HepG2 (cell line): ENCODE results near the gene SEMA3F. TPM values are rescaled to one million over a fixed set of nuclear protein-coding genes. Genes with fewer than 3 reads are reported as not detected.

Source experiments
- ARNTL ChIP-seq: sonication (generic); formaldehyde crosslinking; IDR thresholded peaks from 2 replicates; pipeline ENCODE4 v1.4.0; 2020; ENCODE audit warnings: mild to moderate bottlenecking, missing genetic modification reagents
- ASH2L ChIP-seq: fragments of 300-600, 200-600 bp; sonication (generic); IDR thresholded peaks from 2 replicates; pipeline ENCODE4 v1.7.0; 2017; ENCODE audit warnings: low read depth, mild to moderate bottlenecking, moderate library complexity, mixed read lengths, low read length; ENCODE audit not compliant: insufficient read length
- CC2D1A ChIP-seq: sonication (generic); formaldehyde crosslinking; IDR thresholded peaks from 2 replicates; pipeline ENCODE4 v1.8.1; 2023; ENCODE audit warnings: mild to moderate bottlenecking, missing genetic modification reagents
- GABPB1 ChIP-seq: IDR thresholded peaks from 2 replicates; pipeline ENCODE4 v1.6.1; 2016; ENCODE audit warnings: mild to moderate bottlenecking, missing genetic modification reagents, moderate library complexity, missing compliant biosample characterization
- HDAC6 ChIP-seq: fragments of 200-600 bp; sonication (generic); IDR thresholded peaks from 2 replicates; pipeline ENCODE4 v1.7.0; 2017; ENCODE audit warnings: mild to moderate bottlenecking, antibody characterized with exemption, low read length, low read depth
- HES4 ChIP-seq: sonication (generic); formaldehyde crosslinking; IDR thresholded peaks from 2 replicates; pipeline ENCODE4 v1.9.0; 2021; ENCODE audit warnings: mild to moderate bottlenecking, missing genetic modification reagents, borderline replicate concordance
- HOXA3 ChIP-seq: sonication (generic); formaldehyde crosslinking; IDR thresholded peaks from 2 replicates; pipeline ENCODE4 v1.5.0; 2020; ENCODE audit warnings: missing genetic modification reagents
- MAFF ChIP-seq: IDR thresholded peaks from 2 replicates; pipeline ENCODE4 v1.6.1; 2011; ENCODE audit warnings: low read depth, low read length, improper control_type of control experiment
- MYC ChIP-seq: sonication (generic); formaldehyde crosslinking; IDR thresholded peaks from 2 replicates; pipeline ENCODE4 v1.9.0; 2021; ENCODE audit warnings: missing genetic modification reagents, borderline replicate concordance
- PLRG1 ChIP-seq: fragments of 450-650 bp; conservative IDR thresholded peaks from 2 replicates; pipeline ENCODE4 v1.6.1; 2016
- REL ChIP-seq: sonication (generic); formaldehyde crosslinking; conservative IDR thresholded peaks from 2 replicates; pipeline ENCODE4 v1.8.0; 2022; ENCODE audit warnings: mild to moderate bottlenecking, missing genetic modification reagents, moderate library complexity
- RELA ChIP-seq: sonication (generic); formaldehyde crosslinking; IDR thresholded peaks from 2 replicates; pipeline ENCODE4 v1.4.0; 2020; ENCODE audit warnings: missing genetic modification reagents
- RFX5 ChIP-seq: IDR thresholded peaks from 2 replicates; pipeline ENCODE4 v1.6.1; 2011; ENCODE audit warnings: low read depth, low read length, improper control_type of control experiment
- SPEN ChIP-seq: sonication (generic); formaldehyde crosslinking; IDR thresholded peaks from 2 replicates; pipeline ENCODE4 v1.5.1; 2020; ENCODE audit warnings: low read depth, mild to moderate bottlenecking, missing genetic modification reagents
- TARDBP ChIP-seq: sonication (generic); formaldehyde crosslinking; IDR thresholded peaks from 2 replicates; pipeline ENCODE4 v1.8.0; 2022; ENCODE audit warnings: mild to moderate bottlenecking, missing genetic modification reagents
- TCF12 ChIP-seq, 2 experiments: fragments of 450-650 bp in 1 of 2; sonication (generic) in 1 of 2; formaldehyde crosslinking in 1 of 2; IDR thresholded peaks; 2 replicates each; pipeline versions ENCODE4 v1.6.1 to v1.8.0; 2017 to 2022; ENCODE audit warnings: antibody characterized with exemption in 1 of 2, mild to moderate bottlenecking in 1 of 2, missing genetic modification reagents in 1 of 2, moderate library complexity in 1 of 2
- ZNF329 ChIP-seq: sonication (generic); formaldehyde crosslinking; IDR thresholded peaks from 2 replicates; pipeline ENCODE4 v1.9.0; 2021; ENCODE audit warnings: low read depth, mild to moderate bottlenecking, missing genetic modification reagents
- ZNF350 ChIP-seq: sonication (generic); formaldehyde crosslinking; IDR thresholded peaks from 2 replicates; pipeline ENCODE4 v1.4.0; 2020; ENCODE audit warnings: mild to moderate bottlenecking, low read depth, missing genetic modification reagents, borderline replicate concordance
- ZNF430 ChIP-seq: sonication (generic); formaldehyde crosslinking; IDR thresholded peaks from 2 replicates; pipeline ENCODE4 v1.9.0; 2021; ENCODE audit warnings: mild to moderate bottlenecking, missing genetic modification reagents
- ZNF441 ChIP-seq: sonication (generic); formaldehyde crosslinking; IDR thresholded peaks from 2 replicates; pipeline ENCODE4 v1.7.0; 2021; ENCODE audit warnings: missing genetic modification reagents, borderline replicate concordance
- ZNF709 ChIP-seq: sonication (generic); formaldehyde crosslinking; IDR thresholded peaks from 2 replicates; pipeline ENCODE4 v1.5.0; 2020; ENCODE audit warnings: mild to moderate bottlenecking, missing genetic modification reagents
- polyA plus RNA-seq, 8 experiments: library from polyadenylated mRNA; depleted of rRNA in 3 of 8; stranded (reverse) in 7 of 8; unstranded in 1 of 8; fragments of >200 nt; fragmentation: Illumina TruSeq in 4 of 8; extraction: Trizol in 4 of 8; gene quantifications; 2 replicates each; pipeline versions ENCODE4 v1.2.1 to v1.2.3, GENCODE V29; 2011 to 2016; ENCODE audit warnings: low read depth in 4 of 8, missing spikeins in 1 of 8, mixed read lengths in 1 of 8; ENCODE audit not compliant: insufficient read depth in 1 of 8
- total RNA-seq, 5 experiments: library from RNA; depleted of rRNA; stranded (reverse); fragments of >200 nt; fragmentation: Illumina TruSeq; extraction: Trizol; gene quantifications; 2 replicates each; pipeline ENCODE4 v1.2.3, GENCODE V29; 2016; ENCODE audit warnings: low read depth in 1 of 5
- TF ChIP-seq, protein P1 (sequence below): sonication (generic); formaldehyde crosslinking; IDR thresholded peaks from 2 replicates; pipeline ENCODE4 v1.4.0; 2020; ENCODE audit warnings: low read depth, missing genetic modification reagents
- TF ChIP-seq, protein P2 (sequence below): IDR thresholded peaks from 2 replicates; pipeline ENCODE4 v1.6.1; 2018; ENCODE audit warnings: missing genetic modification reagents, mild to moderate bottlenecking, missing compliant biosample characterization
- TF ChIP-seq, protein P3 (sequence below): sonication (generic); formaldehyde crosslinking; IDR thresholded peaks from 2 replicates; pipeline ENCODE4 v1.8.1; 2023; ENCODE audit warnings: mild to moderate bottlenecking, moderate library complexity, missing genetic modification reagents

SEMA3F gene
- total and polyA plus RNA-seq, 2 of the 13 experiments (the other 11 are each of a cell fraction or from before 2014, with no cell fraction given), result 7.6 to 17.2 TPM

DNA sequence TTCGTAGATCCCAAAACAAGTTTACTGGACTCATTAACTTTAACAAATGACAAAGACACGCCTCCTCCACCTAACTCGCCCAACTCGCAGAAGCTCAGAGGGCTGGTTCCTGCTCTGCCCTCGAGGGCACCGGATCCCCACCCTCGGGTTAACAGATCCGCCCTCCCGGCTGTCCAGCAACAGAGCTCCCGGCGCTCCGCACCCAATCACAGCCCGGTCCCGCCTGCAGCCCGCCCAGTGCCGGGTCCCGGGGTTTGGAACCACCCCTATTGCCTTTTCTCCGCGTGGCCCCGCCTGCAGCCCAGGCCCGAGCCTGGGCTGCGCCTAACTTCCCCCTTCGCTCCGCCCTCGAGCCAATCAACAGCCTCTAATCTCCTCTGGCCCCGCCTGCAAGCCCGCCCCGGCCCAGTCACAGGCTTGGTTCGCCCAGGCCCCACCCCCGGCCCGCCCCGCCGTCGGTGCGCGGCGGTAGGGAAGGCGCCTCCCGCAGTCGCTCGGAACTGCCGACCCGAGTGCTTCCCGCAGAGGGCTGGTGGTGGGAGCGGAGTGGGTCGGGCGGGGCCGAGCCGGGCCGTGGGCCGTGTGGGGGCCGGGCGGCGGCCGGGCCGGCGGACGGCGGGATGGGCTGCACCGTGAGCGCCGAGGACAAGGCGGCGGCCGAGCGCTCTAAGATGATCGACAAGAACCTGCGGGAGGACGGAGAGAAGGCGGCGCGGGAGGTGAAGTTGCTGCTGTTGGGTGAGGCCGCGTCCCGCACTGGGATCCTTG is 80.8 kb downstream of the SEMA3F start, which contains the start of gene GNAI2 (continued):
- peak; percentile 17; the same call in 1 of the 2 replicates for TF ChIP-seq HOXA3 (CRISPR knock-in tag)
- TF ChIP-seq SPEN (CRISPR knock-in tag), result no peak; the same call in 1 of the 2 replicates
- TF ChIP-seq ASH2L, result peak; percentile 38
- TF ChIP-seq MYC (CRISPR knock-in tag), result no peak
- no peak for TF ChIP-seq ZNF350 (CRISPR knock-in tag)
- TF ChIP-seq RFX5, result peak; percentile 81
- TF ChIP-seq, protein P1, sequence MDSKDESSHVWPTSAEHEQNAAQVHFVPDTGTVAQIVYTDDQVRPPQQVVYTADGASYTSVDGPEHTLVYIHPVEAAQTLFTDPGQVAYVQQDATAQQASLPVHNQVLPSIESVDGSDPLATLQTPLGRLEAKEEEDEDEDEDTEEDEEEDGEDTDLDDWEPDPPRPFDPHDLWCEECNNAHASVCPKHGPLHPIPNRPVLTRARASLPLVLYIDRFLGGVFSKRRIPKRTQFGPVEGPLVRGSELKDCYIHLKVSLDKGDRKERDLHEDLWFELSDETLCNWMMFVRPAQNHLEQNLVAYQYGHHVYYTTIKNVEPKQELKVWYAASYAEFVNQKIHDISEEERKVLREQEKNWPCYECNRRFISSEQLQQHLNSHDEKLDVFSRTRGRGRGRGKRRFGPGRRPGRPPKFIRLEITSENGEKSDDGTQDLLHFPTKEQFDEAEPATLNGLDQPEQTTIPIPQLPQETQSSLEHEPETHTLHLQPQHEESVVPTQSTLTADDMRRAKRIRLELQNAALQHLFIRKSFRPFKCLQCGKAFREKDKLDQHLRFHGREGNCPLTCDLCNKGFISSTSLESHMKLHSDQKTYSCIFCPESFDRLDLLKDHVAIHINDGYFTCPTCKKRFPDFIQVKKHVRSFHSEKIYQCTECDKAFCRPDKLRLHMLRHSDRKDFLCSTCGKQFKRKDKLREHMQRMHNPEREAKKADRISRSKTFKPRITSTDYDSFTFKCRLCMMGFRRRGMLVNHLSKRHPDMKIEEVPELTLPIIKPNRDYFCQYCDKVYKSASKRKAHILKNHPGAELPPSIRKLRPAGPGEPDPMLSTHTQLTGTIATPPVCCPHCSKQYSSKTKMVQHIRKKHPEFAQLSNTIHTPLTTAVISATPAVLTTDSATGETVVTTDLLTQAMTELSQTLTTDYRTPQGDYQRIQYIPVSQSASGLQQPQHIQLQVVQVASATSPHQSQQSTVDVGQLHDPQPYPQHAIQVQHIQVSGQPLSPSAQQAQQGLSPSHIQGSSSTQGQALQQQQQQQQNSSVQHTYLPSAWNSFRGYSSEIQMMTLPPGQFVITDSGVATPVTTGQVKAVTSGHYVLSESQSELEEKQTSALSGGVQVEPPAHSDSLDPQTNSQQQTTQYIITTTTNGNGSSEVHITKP, result peak; percentile 58; the same call in 1 of the 2 replicates
- TF ChIP-seq RELA (CRISPR knock-in tag), result no peak
- TF ChIP-seq ZNF441 (CRISPR knock-in tag), result 0 out of 2 replicates have a peak, but pooled peaks have one; percentile 28
- TF ChIP-seq REL (CRISPR knock-in tag), result no peak
- TF ChIP-seq ZNF430 (CRISPR knock-in tag), result 0 out of 2 replicates have a peak, but pooled peaks have one; percentile 17
- no peak for TF ChIP-seq ZNF329 (CRISPR knock-in tag)
- no peak for TF ChIP-seq HDAC6
- peak; percentile 82; the same call in 1 of the 2 replicates for TF ChIP-seq GABPB1 (CRISPR knock-in tag)
- no peak for TF ChIP-seq ARNTL (CRISPR knock-in tag)
- TF ChIP-seq, protein P2, sequence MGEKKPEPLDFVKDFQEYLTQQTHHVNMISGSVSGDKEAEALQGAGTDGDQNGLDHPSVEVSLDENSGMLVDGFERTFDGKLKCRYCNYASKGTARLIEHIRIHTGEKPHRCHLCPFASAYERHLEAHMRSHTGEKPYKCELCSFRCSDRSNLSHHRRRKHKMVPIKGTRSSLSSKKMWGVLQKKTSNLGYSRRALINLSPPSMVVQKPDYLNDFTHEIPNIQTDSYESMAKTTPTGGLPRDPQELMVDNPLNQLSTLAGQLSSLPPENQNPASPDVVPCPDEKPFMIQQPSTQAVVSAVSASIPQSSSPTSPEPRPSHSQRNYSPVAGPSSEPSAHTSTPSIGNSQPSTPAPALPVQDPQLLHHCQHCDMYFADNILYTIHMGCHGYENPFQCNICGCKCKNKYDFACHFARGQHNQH (CRISPR knock-in tag), result peak; percentile 34; the same call in 1 of the 2 replicates
- TF ChIP-seq MAFF, result no peak
- TF ChIP-seq ZNF709 (CRISPR knock-in tag), result no peak; the same call in 1 of the 2 replicates
- no peak for TF ChIP-seq CC2D1A
- TF ChIP-seq, protein P3, sequence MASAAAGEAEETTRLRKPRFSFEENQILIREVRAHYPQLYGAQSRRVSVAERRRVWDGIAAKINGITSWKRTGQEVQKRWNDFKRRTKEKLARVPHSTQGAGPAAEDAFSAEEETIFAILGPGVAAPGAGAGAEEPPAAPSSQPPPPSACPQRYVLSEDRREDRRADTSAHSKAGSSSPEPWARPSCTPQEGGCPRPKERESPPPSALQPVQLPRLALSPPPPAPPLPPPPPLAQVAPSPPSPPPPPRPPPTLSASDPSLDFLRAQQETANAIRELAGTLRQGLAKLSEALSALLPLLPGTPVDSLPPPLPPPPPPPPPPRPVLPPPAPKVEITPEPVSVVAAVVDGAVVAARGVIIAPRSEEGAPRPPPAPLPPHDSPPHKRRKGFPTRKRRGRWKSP (CRISPR knock-in tag), result 0 out of 2 replicates have a peak, but pooled peaks have one; percentile 54
- TF ChIP-seq TARDBP (CRISPR knock-in tag), result 0 out of 2 replicates have a peak, but pooled peaks have one; percentile 21
- no peak for TF ChIP-seq PLRG1
- TF ChIP-seq HES4, result peak; percentile 79; the same call in 1 of the 2 replicates
- no peak for TF ChIP-seq TCF12 (IDR thresholded peaks at IDR 0.05)
- no peak for TF ChIP-seq TCF12 (CRISPR knock-in tag; IDR thresholded peaks at IDR 0.05)
